ENCODE data around the gene SRRM3. TPM values are rescaled to one million over a fixed set of nuclear protein-coding genes. Genes with fewer than 3 reads are reported as not detected.

The SRRM3 gene
- total and polyA plus RNA-seq, 12 donors = 5.6 to 140 (median 33.3) TPM

- Histone ChIP-seq H3K9me3 (replicated peaks in 1 of 3) (no peaks in the 10 kb centered on the region), H3K4me1 (replicated peaks in 1 of 2) (peaks cover 30 to 63% of the 10 kb centered on the region in 2 donors), H3K27ac (no peak overlapping the region), H3K36me3 (replicated peaks in 1 of 2) (peaks cover 0 to 45% of the 10 kb centered on the region in 2 donors), H3K27me3 (no peaks in the 10 kb centered on the region), H3K4me3 (no peak overlapping the region)
- WGBS, 4 donors = 90 to 93% (median 92%) methylated on average over 28 to 29 of the region's 29 CpGs
- TF ChIP-seq CTCF (IDR thresholded peaks at IDR 0.05) (no peak), POLR2A (IDR thresholded peaks at IDR 0.05) (no peak)
- intact Hi-C loops (cut with DNase I) = no loop called here
- peak in 1 of 7 donors; percentile 22 for DNase-seq
Measured at GRCh38 chr7:76329479-76329878, 127.8 kb downstream of the SRRM3 start.

GRCh38 chr7:76330261-76330660, 128.6 kb downstream of the SRRM3 start:
- TF ChIP-seq POLR2A (IDR thresholded peaks at IDR 0.05) (no peak), CTCF (IDR thresholded peaks at IDR 0.05) (no peak)
- peaks cover 0 to 41% of the 10 kb centered on the region in 2 donors for H3K36me3 ChIP-seq (replicated peaks in 1 of 2)
- DNase-seq = peak in 1 of 7 donors; percentile 13
- peaks cover 30 to 68% of the 10 kb centered on the region in 2 donors for H3K4me1 ChIP-seq (replicated peaks in 1 of 2)
- no peak overlapping the region for H3K4me3 ChIP-seq
- no peaks in the 10 kb centered on the region for H3K9me3 ChIP-seq (replicated peaks in 1 of 3)
- H3K27me3 ChIP-seq = no peaks in the 10 kb centered on the region
- 59 to 69% (median 61%) methylated on average over 4 of the region's 4 CpGs for WGBS, 4 donors
- intact Hi-C loops (cut with DNase I) = no loop called here
- peak overlapping the region in 1 of 5 donors; percentile 17 for H3K27ac ChIP-seq

- Histone ChIP-seq H3K4me3 (no peak overlapping the region), H3K9me3 (replicated peaks in 1 of 3) (no peaks in the 10 kb centered on the region), H3K27me3 (no peaks in the 10 kb centered on the region), H3K4me1 (replicated peaks in 1 of 2) (peaks cover 30 to 72% of the 10 kb centered on the region in 2 donors), H3K36me3 (replicated peaks in 1 of 2) (peaks cover 0 to 38% of the 10 kb centered on the region in 2 donors), H3K27ac (peak overlapping the region in 1 of 5 donors; percentile 17)
- WGBS, 4 donors = 81 to 93% (median 89%) methylated on average over 4 to 5 of the region's 5 CpGs
- no peak for DNase-seq
- TF ChIP-seq POLR2A (IDR thresholded peaks at IDR 0.05) (no peak), CTCF (IDR thresholded peaks at IDR 0.05) (no peak)
- intact Hi-C loops (cut with DNase I) = no loop called here
Measured at GRCh38 chr7:76330673-76331072, 129.0 kb downstream of the SRRM3 start.

GRCh38 chr7:76332078-76332477, 130.4 kb downstream of the SRRM3 start:
- H3K27me3 ChIP-seq = no peaks in the 10 kb centered on the region
- TF ChIP-seq CTCF (IDR thresholded peaks at IDR 0.05) (no peak), POLR2A (IDR thresholded peaks at IDR 0.05) (no peak)
- peaks cover 29 to 70% of the 10 kb centered on the region in 2 donors for H3K4me1 ChIP-seq (replicated peaks in 1 of 2)
- intact Hi-C loops (cut with DNase I) = no loop called here
- peak overlapping the region in 1 of 5 donors; percentile 3 for H3K27ac ChIP-seq
- H3K9me3 ChIP-seq (replicated peaks in 1 of 3) = no peaks in the 10 kb centered on the region
- 63 to 80% (median 77%) methylated on average over 9 of the region's 9 CpGs for WGBS, 4 donors
- peak in 1 of 7 donors; percentile 11 for DNase-seq
- peaks cover 0 to 26% of the 10 kb centered on the region in 2 donors for H3K36me3 ChIP-seq (replicated peaks in 1 of 2)
- no peak overlapping the region for H3K4me3 ChIP-seq
